GM21529 (cell line): ENCODE results near the gene HDAC1.
"Not testable (repeated sequence)": the region's sequence is repeated elsewhere in the genome, so short reads cannot be mapped to it uniquely, and the experiment has no call there.

Experiments used
- ATAC-seq: cut with Tn5 transposase; IDR thresholded peaks from one replicate; pipeline ENCODE4 v1.9.1; 2021; ENCODE audit not compliant: unreplicated experiment

The HDAC1 gene

DNA sequence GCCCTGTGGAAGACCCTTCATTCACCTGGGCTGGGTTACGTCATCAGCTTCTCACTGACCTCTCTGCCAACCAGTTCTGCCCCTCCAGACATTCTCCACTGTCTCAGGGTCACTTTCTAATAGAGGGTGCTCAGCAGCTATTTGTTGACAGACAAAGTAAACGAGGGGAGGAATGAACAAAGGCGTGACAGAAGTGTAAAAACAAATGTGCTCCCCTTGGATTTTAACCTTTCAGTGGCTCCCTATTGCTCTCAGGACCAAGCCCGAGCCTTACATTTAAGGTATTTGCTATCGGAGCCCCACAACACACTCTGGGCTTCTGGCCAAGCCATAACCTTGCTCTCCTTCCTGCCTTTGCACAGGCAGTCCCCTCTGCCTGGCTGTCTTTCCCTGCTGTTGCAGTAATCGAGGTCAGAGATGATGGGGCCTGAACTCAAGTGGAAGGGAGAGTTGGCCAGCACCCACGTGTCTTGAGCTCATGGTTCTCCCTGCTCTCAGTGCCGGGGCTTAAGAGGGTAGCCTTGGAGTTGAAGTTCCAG lies 53.5 kb downstream of the HDAC1 start:
- no peak for ATAC-seq

DNA sequence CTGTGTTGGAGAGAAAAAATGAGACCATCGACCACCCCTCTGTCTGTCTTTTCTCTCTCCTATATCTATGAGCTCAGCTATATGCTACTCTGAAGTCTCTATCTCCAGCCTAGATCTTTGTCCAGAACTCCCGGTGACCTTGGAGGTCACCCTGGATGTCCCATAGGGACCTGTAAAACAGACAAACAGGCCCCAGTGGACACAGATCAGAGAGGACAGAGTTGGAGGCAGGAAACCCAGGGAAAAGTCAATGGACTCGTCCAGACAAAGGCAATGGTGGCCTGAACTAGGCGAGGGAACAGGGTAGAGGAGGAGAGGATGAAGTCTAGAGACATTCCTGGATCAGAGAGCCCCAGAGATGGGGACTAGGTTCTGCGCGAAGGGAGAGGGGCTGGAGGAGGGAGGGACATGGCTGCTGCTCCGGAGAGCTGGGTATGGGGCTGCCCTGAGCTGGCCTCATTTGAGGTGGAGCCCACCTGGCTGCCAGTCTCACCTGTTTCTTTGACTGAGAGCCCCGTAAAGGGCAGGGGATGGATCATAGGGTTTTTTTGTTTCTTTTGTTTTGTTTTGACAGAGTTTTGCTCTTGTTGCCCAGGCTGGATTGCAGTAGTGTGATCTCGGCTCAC lies 54.8 kb downstream of the HDAC1 start:
- ATAC-seq, result no peak

DNA sequence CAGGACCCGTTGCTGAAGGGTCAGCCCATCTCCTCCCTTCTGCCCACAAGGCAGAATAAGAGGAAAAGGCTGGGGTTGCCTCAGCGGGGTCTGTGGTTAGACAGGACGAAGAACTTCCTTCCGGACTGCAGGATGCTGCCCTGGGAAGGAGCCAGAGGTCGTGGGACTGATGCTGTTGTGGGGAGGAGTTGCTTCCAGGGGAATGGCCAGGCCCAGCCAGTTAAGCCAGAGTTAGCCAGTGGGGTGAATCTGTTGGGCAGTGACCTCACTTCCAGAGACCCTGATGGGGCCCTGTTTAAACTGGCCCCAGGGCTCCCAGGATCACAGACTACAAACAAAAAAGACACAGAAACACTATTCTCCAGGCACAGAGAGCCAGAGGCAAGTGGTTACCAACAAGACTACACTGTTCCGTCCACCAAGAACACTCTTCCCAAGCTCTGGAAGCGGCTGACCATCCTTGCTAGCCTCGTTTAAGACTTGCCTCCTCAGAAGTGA lies 57.4 kb downstream of the HDAC1 start:
- ATAC-seq, result no peak

DNA sequence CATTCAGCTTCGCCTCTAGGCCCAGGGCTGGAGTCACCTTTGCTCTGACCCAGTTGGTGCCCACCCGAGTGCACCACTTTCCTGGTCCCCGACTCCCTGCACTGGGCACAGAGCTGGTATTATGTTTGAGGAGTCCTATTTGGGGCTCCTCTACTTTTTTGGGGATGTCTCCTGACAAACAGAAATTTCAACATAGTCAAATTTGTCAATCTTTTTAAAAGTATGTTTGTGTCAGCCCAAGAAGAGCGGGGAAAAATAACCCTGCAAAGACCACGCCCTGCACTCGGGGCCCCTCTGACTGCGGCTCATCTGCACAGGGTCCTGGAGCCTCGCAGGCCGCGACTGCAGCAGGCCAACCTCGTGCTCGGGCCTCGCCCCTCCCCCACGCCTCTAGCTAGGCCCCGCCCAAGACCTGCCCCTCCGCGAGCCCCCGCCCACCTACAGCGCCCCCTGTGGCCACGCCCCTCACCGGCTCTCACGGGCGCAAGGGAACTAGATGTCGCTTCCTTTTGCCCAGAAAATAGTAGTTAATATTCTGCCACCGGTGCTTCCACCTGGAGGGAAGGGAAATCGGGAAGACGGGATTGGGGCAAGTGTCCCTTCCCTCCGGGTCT lies 59.0 kb downstream of the HDAC1 start:
- peak; percentile 44 for ATAC-seq

DNA sequence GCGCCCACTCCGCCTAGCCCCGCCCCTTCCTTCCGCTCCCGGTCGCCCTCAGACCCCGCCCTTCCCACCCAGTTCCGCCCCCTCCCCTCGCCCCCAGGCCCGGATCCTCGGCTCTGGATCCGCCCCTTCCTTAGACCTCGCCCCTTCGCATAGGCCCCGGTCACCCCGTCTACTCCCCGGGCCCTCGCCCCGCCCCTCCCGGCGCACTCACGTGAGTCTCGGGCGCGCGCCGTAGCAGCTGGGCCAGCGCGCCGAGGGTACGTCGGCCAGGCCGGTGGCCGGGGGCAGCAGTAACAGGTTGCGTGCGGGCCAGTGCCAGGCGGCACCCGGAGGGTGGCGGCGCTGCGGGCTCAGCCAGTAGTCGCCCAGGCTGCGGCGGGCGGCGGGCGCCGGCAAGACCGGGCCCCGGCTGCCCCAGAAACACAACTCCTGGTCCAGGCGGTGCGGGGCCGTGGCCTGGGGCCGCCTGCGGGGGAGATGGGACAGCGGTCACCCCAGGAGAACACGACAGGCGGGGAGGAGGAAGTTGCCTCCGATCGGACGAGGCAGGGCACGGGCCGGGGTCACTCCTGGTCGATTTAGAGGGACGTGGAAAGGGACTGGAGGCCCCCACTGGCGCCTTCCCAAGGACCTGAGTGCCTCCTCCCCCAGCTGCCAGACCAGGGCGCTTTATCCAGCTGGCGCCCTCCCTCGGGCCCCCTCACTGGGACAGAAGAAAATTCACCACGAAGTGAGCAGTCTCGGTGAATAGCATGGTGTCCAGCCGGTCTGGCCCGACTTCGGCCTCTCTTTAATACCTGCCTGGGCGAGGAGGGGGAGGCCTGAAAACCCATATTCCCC lies 59.7 kb downstream of the HDAC1 start:
- peak; percentile 79 for ATAC-seq

DNA sequence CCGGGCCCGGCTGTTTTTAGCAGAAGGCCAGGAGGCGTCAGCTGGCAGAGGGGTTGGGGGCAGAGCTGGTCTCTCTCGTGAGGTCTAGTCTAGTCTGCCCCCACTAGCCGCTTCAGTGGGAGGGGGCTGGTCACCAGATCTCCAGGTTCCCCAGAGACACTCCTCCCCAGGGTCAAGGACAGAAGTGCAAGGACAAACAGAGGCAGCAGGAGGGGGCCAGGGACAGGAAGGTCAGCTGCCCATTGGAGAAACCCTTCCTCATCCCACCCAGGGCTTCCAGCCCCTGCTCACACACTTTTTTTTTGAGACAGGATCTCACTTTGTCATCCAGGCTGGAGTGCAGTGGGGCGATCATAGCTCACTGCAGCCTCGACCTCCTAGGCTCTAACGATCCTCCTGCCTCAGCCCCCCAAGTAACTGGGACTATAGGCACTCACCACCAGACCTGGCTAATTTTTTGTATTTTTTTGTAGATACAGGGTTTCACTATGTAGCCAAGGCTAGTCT lies 60.4 kb downstream of the HDAC1 start:
- ATAC-seq, result no peak

DNA sequence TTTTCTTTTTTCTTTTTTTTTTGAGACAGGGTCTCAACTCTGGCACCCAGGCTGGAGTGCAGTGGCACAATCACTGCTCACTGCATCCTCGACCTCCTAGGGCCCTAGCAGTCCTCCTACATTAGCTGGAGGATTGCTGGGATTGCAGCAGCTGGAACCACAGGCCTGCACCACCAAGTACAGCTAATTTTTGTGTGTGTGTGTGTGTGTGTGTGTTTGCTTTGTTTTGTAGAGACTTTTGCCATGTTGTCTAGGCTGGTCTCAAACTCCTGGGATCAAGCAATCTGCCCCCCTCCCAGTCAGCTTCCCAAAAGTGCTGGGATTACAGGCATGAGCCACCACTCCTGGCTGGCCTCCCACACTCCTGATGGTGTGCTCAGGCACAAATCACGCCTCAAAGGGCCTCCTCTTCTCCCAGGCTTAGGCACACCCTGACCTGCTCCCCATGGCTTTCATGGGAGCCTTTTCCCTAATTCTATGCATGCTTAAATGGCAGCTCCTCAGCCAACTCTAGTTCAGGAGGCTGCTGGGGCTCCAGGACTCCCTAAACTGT lies 61.0 kb downstream of the HDAC1 start:
- no peak for ATAC-seq

DNA sequence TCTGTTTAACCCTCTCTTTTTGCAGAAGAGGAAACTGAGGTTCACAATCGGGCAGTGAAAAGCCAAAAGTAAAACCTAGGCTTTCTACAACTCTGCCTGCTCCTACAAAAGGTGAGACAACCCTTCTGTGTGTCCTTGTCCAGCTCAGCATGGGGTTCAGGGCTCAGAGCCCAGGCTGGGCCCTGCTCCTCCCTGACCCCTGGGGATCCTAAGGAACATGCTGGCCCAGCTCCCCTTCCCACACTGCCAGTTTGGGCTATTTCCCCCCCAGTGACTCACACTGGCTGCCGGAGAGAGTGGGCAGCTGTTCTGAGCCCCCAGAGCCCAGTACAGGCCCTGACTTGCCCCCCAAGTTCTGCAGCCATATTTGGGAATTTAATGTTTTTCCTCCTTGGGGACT lies 61.5 kb downstream of the HDAC1 start:
- ATAC-seq, result no peak

DNA sequence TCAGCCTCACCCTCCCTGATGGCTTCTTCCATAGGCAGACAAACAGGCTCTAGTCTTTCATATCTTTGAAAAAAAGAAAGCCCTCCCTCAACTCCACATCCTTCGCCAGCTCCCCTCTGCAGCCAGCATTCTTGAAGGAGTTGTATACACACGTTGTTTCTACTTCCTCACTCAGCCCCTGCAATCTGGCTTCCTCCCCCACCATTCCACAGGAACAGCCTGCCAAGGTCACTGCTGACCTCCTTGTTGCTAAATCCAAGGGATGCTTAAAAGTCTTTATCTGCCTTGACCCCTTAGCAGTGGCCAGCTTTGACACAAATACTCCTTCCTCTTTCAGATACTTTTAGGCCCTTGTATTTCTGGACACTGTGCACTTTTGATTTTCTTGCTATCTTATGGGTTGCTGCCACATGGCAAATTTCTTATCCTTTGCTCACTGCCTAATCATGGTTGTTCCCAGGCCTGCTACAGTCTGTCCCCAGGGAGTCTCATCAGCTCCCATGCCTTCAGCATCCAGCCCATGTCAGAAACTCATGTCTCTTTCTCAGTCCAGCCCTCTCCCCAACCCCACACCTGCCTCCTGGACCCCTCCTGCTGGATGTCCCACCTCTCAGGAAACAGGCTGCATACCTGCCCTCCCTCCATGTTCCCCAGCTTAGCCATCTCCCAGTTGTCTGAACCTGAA lies 62.1 kb downstream of the HDAC1 start:
- no peak for ATAC-seq

DNA sequence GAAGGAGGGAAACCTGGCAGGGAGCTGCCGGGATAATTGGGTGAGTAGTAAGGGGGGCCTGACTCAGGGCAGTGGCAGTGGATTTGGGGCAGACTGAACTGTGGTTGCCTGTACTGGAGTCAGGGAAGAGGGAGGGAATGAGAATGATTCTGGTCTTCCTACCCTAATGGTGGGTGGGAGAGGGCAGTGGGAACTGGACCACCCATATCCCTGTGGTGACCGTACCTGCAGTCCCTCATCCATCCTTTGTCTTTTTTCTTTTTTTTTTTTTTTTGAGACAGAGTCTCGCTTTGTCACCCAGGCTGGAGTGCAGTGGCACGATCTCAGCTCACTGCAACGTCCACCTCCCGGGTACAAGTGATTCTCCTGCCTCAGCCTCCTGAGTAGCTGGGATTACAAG lies 63.9 kb downstream of the HDAC1 start:
- not testable (repeated sequence) for ATAC-seq

DNA sequence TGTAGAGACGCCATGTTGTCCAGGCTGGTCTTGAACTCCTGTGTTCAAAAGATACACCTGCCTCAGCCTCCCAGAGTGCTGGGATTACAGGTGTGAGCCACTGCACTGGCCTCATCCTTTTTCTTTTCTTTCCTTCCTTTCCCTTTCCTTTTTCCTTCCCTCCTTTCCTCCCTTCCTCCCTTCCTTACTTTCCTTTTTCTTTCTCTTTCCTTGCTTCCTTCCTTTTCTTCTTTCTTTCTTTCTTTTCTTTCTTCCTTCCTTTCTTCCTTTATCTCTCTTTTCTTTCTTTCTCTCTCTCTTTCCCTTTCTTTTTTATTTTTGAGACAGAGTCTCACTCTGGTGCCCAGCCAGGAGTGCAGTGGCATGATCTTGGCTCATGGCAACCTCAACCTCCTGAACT lies 64.6 kb downstream of the HDAC1 start:
- ATAC-seq, result no peak

DNA sequence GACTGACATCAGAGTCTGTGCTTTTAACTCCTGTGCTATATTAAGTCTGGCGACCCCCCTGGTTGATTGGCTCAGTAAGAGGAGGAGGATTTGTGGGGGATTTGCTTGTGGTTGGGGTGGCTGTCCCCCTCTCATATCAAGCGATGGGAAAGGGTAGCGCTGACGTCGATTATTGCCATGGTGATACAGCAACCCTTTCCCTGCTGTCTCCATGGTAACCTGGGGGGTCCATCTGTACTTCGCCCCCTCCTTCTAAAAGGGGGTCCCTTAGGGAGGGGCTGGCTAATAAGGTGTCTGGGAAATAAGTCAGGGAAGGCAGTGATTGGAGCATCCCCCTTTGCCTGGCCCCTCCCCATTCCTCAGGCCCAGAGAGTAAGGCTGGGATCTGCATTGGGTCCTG lies 65.7 kb downstream of the HDAC1 start:
- no peak for ATAC-seq

DNA sequence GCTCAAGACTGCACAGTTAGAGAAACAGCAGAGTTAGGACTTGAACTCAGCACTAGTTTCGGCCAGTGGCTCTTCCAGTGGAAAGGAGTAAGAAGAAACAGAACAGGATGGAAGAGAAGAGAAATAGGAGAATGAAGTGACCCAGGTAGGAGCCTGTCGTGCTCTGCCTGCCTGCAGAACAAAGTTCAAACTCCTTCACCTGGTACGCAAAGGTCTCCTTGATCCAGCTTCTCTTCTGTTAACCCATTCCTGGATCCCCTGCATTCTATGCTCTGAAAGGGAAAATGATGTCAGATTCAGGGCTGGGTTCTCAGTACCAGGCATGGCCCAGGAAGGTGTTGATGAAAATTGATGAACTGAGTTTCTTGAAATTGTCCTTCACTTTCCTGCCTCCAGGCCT lies 66.6 kb downstream of the HDAC1 start:
- ATAC-seq, result no peak

DNA sequence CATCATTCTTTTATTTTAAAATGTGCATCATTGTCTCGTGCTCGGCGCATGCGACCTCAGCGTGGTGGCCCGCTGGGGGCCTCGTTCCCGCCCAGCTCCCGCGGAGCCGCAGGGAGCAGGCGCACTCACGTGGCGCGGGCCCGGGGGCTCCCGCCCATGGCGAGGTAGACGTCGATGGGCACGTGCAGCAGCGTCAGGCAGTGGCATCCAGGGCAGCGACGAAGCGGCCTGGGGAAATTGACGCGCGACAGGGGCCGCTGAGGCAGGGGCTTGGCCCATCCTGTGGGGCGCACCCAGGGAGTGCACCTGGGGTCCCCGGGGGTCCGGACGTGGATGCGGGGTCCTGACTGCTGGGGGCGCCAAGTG lies 69.4 kb downstream of the HDAC1 start:
- no peak for ATAC-seq

DNA sequence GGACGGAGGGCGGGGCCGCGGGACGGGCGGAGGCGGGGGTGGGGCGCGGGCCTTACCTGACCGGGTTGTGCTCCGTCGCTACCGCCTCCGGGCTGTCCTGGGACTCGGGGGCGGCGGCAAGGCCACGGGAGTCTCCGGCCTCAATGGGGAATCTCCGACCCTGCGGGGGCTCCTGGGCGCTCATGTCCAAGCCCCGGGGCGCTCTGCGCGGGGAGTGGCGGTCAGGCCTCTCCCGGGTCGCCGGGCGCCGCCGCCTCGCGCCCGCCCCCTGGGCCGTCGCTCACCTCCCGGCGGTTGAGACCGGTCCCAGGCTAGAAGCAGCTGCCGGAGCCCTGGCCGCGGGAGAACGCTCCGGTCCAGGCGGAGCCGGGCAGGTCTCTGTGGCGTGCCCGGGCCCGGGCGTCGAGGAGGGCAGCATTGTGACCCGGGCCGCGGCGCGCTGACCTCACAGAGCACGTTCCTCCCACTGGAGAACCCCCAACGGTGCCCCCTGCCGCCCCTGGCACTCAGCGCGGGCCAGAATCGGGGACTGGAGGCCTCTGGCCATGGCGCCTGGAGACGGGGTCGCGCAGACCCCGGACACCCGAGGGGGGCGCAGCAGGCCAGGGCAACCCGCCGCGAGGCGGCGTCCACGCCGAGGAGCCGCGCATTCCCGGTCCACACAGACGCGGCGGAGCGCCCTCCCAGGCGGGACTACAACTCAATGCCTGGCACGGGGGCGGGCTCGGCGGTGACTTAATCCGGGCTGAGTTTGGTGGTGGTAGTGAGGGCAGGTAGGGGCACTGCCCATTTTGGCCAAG lies 70.0 kb downstream of the HDAC1 start:
- ATAC-seq, result no peak

DNA sequence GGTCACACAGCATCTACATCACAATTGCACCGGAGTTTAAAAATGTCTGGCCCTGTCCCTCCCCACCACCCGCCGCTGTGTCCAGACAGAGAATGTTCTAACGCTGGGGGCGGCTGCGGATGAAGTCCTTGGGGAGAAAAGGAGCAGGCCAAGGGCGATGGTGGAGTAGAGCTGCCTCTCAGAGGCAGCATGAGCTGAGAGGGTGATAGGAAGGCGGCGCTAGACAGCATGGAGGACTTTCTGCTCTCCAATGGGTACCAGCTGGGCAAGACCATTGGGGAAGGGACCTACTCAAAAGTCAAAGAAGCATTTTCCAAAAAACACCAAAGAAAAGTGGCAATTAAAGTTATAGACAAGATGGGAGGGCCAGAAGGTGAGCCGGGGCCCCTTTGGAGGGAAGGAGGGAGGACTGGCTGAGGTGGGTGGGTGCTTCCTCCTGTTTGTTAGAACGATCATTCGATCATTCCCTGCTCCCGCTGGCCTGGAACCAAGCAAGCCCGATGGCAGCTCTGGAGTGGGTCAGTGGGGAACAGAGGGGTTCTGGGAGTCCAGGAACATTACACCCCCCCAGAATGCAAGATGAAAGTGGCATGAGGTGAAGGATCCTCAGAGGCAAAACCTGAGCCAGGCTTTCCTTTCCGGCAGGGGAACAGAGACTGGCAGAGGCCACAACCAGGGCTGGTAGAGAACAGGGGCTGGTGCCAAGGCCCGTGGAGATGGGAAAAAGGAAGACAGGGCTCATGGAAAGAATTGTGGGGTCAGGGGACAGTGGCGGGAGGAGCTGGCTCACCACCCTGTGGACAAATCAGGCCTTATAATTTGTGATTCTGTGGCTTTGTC lies 70.8 kb downstream of the HDAC1 start, which contains the start of the genes FAM229A and TSSK3:
Gene FAM229A (minus strand): TSS at position 12 of the 840 bp plus-strand sequence. CDS start 394 bp downstream, outside the sequence.
Gene TSSK3 (plus strand): TSS at position 66 of the 840 bp plus-strand sequence. CDS start 163 bp downstream, at position 229.
- no peak for ATAC-seq

DNA sequence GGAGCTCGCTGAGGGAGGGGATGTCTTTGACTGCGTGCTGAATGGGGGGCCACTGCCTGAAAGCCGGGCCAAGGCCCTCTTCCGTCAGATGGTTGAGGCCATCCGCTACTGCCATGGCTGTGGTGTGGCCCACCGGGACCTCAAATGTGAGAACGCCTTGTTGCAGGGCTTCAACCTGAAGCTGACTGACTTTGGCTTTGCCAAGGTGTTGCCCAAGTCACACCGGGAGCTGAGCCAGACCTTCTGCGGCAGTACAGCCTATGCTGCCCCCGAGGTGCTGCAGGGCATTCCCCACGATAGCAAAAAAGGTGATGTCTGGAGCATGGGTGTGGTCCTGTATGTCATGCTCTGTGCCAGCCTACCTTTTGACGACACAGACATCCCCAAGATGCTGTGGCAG lies 71.8 kb downstream of the HDAC1 start:
- no peak for ATAC-seq

DNA sequence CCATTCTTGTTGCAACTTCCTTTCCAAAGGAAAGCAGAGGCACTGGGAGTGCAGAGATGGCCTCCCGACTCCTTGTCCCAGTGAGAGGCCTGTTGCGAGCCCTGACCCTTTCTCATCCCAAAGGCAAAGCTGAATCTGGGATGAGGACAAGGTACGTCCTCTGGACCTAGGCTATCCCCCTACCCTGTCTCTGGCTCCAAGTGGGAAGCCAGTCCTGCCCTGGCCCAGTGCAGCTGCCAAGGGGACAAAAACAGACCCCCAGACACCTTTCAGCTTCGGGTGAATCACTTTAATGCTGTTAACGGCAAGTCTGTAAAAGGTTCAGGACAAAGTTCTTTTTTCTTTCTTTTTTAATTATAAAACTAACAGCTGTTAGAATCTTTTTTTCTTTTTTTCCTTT lies 73.0 kb downstream of the HDAC1 start:
- no peak for ATAC-seq

DNA sequence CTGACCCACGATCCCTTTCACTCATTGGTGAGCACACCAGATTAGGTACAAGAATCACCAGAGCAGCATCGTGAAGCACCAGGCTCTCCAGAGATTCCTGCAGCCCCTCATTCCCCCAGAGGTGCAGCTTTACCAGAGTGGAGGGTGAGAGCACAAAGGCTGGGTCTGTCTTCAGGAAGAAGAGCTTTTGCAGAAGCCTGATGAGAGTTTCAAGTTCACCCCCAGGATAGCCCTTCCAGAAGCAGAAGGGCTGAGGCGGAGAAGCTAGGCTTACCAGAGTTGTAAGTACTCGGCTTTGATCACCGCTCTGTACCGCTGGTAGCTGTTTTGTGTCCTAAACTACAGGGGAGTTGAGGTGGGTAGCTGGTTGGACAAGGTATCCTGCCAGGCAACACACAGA lies 73.6 kb downstream of the HDAC1 start:
- ATAC-seq, result no peak
